HEK293 (cell line): ENCODE results near the gene BORCS6.

Source experiments
- GLIS1 ChIP-seq: fragments of 450-650 bp; formaldehyde crosslinking; IDR thresholded peaks from 2 replicates; pipeline ENCODE4 v1.5.1; 2016; ENCODE audit warnings: missing biosample characterization, missing genetic modification characterization
- KLF7 ChIP-seq: fragments of 450-650 bp; formaldehyde crosslinking; IDR thresholded peaks from 2 replicates; pipeline ENCODE4 v1.5.1; 2016; ENCODE audit warnings: missing biosample characterization, missing genetic modification characterization, borderline replicate concordance
- KLF8 ChIP-seq: fragments of 450-650 bp; formaldehyde crosslinking; IDR thresholded peaks from 2 replicates; pipeline ENCODE4 v1.5.1; 2016; ENCODE audit warnings: missing biosample characterization, missing genetic modification characterization
- OSR2 ChIP-seq: fragments of 450-650 bp; formaldehyde crosslinking; IDR thresholded peaks from 2 replicates; pipeline ENCODE4 v1.5.1; 2016; ENCODE audit warnings: missing biosample characterization, missing genetic modification characterization
- PRDM10 ChIP-seq: fragments of 450-650 bp; formaldehyde crosslinking; IDR thresholded peaks from 2 replicates; pipeline ENCODE4 v1.5.1; 2016; ENCODE audit warnings: missing biosample characterization, missing genetic modification characterization
- SETDB1 ChIP-seq: IDR thresholded peaks from one replicate; pipeline ENCODE4 v1.6.1; 2017; ENCODE audit warnings: mild to moderate bottlenecking, low read length, moderate library complexity, mixed read lengths; ENCODE audit not compliant: insufficient read length
- SP3 ChIP-seq: fragments of 450-650 bp; formaldehyde crosslinking; IDR thresholded peaks from 2 replicates; pipeline ENCODE4 v1.5.1; 2016; ENCODE audit warnings: missing biosample characterization, missing genetic modification characterization
- YY1 ChIP-seq: fragments of 450-650 bp; formaldehyde crosslinking; IDR thresholded peaks from 2 replicates; pipeline ENCODE4 v1.5.1; 2018; ENCODE audit warnings: missing biosample characterization, missing genetic modification characterization
- ZBTB26 ChIP-seq: fragments of 450-650 bp; formaldehyde crosslinking; optimal IDR thresholded peaks from 2 replicates; pipeline ENCODE3; 2016; ENCODE audit warnings: missing biosample characterization, mild to moderate bottlenecking, missing genetic modification characterization
- ZBTB49 ChIP-seq: fragments of 450-650 bp; formaldehyde crosslinking; IDR thresholded peaks from 2 replicates; pipeline ENCODE4 v1.5.1; 2016; ENCODE audit warnings: missing biosample characterization, missing genetic modification characterization, low read depth
- ZBTB6 ChIP-seq: fragments of 450-650 bp; formaldehyde crosslinking; IDR thresholded peaks from 2 replicates; pipeline ENCODE4 v1.5.1; 2017; ENCODE audit warnings: missing biosample characterization, missing genetic modification characterization
- ZNF10 ChIP-seq: fragments of 450-650 bp; formaldehyde crosslinking; IDR thresholded peaks from 2 replicates; pipeline ENCODE4 v1.5.1; 2017; ENCODE audit warnings: missing biosample characterization, missing genetic modification characterization
- ZNF140 ChIP-seq: fragments of 450-650 bp; formaldehyde crosslinking; IDR thresholded peaks from 2 replicates; pipeline ENCODE4 v1.5.1; 2016; ENCODE audit warnings: missing biosample characterization, missing genetic modification characterization
- ZNF175 ChIP-seq: fragments of 450-650 bp; formaldehyde crosslinking; IDR thresholded peaks from 2 replicates; pipeline ENCODE4 v1.5.1; 2016; ENCODE audit warnings: missing biosample characterization, missing genetic modification characterization
- ZNF2 ChIP-seq: fragments of 450-650 bp; formaldehyde crosslinking; IDR thresholded peaks from 2 replicates; pipeline ENCODE4 v1.5.1; 2016; ENCODE audit warnings: missing biosample characterization, missing genetic modification characterization
- ZNF24 ChIP-seq: fragments of 450-650 bp; formaldehyde crosslinking; IDR thresholded peaks from 2 replicates; pipeline ENCODE4 v1.5.1; 2016; ENCODE audit warnings: missing biosample characterization, missing genetic modification characterization
- ZNF280C ChIP-seq: fragments of 450-650 bp; formaldehyde crosslinking; IDR thresholded peaks from 2 replicates; pipeline ENCODE4 v1.5.1; 2016; ENCODE audit warnings: missing biosample characterization, missing genetic modification characterization
- ZNF324 ChIP-seq: fragments of 450-650 bp; formaldehyde crosslinking; IDR thresholded peaks from 2 replicates; pipeline ENCODE4 v1.5.1; 2016; ENCODE audit warnings: missing biosample characterization, missing genetic modification characterization
- ZNF341 ChIP-seq: fragments of 450-650 bp; formaldehyde crosslinking; IDR thresholded peaks from 2 replicates; pipeline ENCODE4; 2016; ENCODE audit warnings: low read depth, missing biosample characterization, missing genetic modification characterization
- ZNF366 ChIP-seq: fragments of 450-650 bp; formaldehyde crosslinking; conservative IDR thresholded peaks from 2 replicates; pipeline ENCODE4 v1.5.1; 2016; ENCODE audit warnings: missing biosample characterization, missing genetic modification characterization
- ZNF501 ChIP-seq: fragments of 450-650 bp; formaldehyde crosslinking; IDR thresholded peaks from 2 replicates; pipeline ENCODE4 v1.5.1; 2016; ENCODE audit warnings: missing biosample characterization, missing genetic modification characterization
- ZNF561 ChIP-seq: fragments of 450-650 bp; IDR thresholded peaks from 2 replicates; pipeline ENCODE4 v1.5.1; 2018; ENCODE audit warnings: missing biosample characterization, missing genetic modification characterization, borderline replicate concordance
- ZNF660 ChIP-seq: fragments of 450-650 bp; IDR thresholded peaks from 2 replicates; pipeline ENCODE4 v1.5.1; 2018; ENCODE audit warnings: missing biosample characterization, mild to moderate bottlenecking, missing genetic modification characterization
- ZSCAN30 ChIP-seq: fragments of 450-650 bp; IDR thresholded peaks from 2 replicates; pipeline ENCODE4 v1.5.1; 2018; ENCODE audit warnings: missing biosample characterization, mild to moderate bottlenecking, missing genetic modification characterization, moderate library complexity
- ZSCAN5A ChIP-seq: fragments of 450-650 bp; formaldehyde crosslinking; IDR thresholded peaks from 2 replicates; pipeline ENCODE4 v1.5.1; 2016; ENCODE audit warnings: missing biosample characterization, missing genetic modification characterization

Gene BORCS6

GRCh38 chr17:8185582-8186445 is 4.2 kb downstream of the BORCS6 start (continued):
- TF ChIP-seq ZNF140 (tag by site-specific recombination) (no peak), KLF7 (tag by site-specific recombination) (peak; percentile 32; the same call in 1 of the 2 replicates), YY1 (tag by site-specific recombination) (peak; percentile 64; the same call in 1 of the 2 replicates), ZNF10 (tag by site-specific recombination) (no peak), ZNF280C (tag by site-specific recombination) (no peak), OSR2 (tag by site-specific recombination) (peak; percentile 64), ZNF175 (no peak), ZSCAN5A (tag by site-specific recombination) (no peak), GLIS1 (tag by site-specific recombination) (peak; percentile 29; the same call in 1 of the 2 replicates), ZNF501 (tag by site-specific recombination) (peak; percentile 67; the same call in 1 of the 2 replicates), ZNF660 (tag by site-specific recombination) (peak; percentile 78), ZNF24 (tag by site-specific recombination) (0 out of 2 replicates have a peak, but pooled peaks have one; percentile 17), ZNF341 (tag by site-specific recombination) (0 out of 2 replicates have a peak, but pooled peaks have one; percentile 5), PRDM10 (peak; percentile 57), ZNF561 (peak; percentile 97), ZNF366 (tag by site-specific recombination) (peak; percentile 89), ZBTB26 (tag by site-specific recombination) (peak; percentile 36), KLF8 (peak; percentile 49), ZSCAN30 (tag by site-specific recombination) (peak; percentile 82; the same call in 1 of the 2 replicates), ZNF324 (tag by site-specific recombination) (peak; percentile 78), SP3 (0 out of 2 replicates have a peak, but pooled peaks have one; percentile 14), ZBTB49 (tag by site-specific recombination) (no peak), ZNF2 (tag by site-specific recombination) (peak; percentile 86), SETDB1 (no peak), ZBTB6 (tag by site-specific recombination) (peak; percentile 51; the same call in 1 of the 2 replicates)
